Measurements from ENCODE around the gene NAA80. TPM values are rescaled to one million over a fixed set of nuclear protein-coding genes. Genes with fewer than 3 reads are reported as not detected.

Gene NAA80
- total and polyA plus RNA-seq, 2 of the 13 experiments (the other 11 are each of a cell fraction or from before 2014, with no cell fraction given): 3.4 to 8.7 TPM

DNA sequence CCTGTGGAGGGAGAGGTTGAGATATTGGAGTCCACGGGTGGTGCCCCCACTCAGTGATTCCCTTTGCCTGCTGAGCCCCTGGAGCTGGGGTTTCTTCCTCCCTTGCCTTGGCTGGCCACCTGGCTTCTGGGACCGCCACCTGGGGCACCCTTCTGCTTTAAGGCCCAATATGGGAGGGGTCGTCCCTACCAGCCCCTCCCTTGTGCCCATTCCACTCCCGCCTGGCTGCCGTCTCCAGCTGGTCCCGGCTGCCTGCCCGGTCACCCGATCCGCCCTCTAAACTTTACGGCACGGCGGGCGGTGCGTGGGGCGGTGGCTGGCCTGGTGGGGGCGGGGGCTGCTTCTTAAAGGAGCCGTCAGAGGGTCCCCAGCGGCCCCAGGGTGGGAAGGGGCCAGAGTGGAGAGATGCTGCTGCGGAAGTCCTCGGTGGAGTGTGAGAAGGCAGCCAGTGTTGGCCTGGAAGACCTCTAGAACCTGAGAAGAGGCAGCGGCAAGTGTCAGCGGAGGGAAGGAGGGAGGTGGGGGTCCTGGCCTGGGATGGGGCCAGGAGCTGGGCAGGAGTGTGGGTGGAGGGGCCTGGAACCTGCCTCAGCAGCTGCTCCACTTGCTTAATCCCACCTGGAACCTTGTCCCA lies 31.8 kb downstream of the NAA80 start (continued):
- TF ChIP-seq ZNF318 (CRISPR knock-in tag; IDR thresholded peaks at IDR 0.05) (no peak), ZNF230 (CRISPR knock-in tag; IDR thresholded peaks at IDR 0.05) (no peak), TBL1XR1 (IDR thresholded peaks at IDR 0.05; ENCODE audit: borderline replicate concordance, low read length, partially characterized antibody) (no peak), ZNF839 (CRISPR knock-in tag; IDR thresholded peaks at IDR 0.05; ENCODE audit: borderline replicate concordance) (no peak), CEBPG (CRISPR knock-in tag; IDR thresholded peaks at IDR 0.05) (no peak), ZMAT3 (CRISPR knock-in tag; conservative IDR thresholded peaks at IDR 0.05) (no peak), NR2F1 (CRISPR knock-in tag; IDR thresholded peaks at IDR 0.05) (no peak), CENPT (CRISPR knock-in tag; IDR thresholded peaks at IDR 0.05; ENCODE audit: low read depth) (no peak), TFDP2 (CRISPR knock-in tag; IDR thresholded peaks at IDR 0.05) (no peak), NFYB (CRISPR knock-in tag; IDR thresholded peaks at IDR 0.05) (no peak), AGO2 (optimal IDR thresholded peaks at IDR 0.05; ENCODE audit: low read depth, low read length) (peak; percentile 63), KLF16 (CRISPR knock-in tag; IDR thresholded peaks at IDR 0.05) (no peak), RELA (CRISPR knock-in tag; IDR thresholded peaks at IDR 0.05) (no peak), SSRP1 (CRISPR knock-in tag; IDR thresholded peaks at IDR 0.05) (no peak), ZNF414 (CRISPR knock-in tag; IDR thresholded peaks at IDR 0.05) (no peak)
- TF ChIP-seq, protein P1, sequence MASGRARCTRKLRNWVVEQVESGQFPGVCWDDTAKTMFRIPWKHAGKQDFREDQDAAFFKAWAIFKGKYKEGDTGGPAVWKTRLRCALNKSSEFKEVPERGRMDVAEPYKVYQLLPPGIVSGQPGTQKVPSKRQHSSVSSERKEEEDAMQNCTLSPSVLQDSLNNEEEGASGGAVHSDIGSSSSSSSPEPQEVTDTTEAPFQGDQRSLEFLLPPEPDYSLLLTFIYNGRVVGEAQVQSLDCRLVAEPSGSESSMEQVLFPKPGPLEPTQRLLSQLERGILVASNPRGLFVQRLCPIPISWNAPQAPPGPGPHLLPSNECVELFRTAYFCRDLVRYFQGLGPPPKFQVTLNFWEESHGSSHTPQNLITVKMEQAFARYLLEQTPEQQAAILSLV (CRISPR knock-in tag; IDR thresholded peaks at IDR 0.05; ENCODE audit: borderline replicate concordance): no peak
- TF ChIP-seq, protein P2, sequence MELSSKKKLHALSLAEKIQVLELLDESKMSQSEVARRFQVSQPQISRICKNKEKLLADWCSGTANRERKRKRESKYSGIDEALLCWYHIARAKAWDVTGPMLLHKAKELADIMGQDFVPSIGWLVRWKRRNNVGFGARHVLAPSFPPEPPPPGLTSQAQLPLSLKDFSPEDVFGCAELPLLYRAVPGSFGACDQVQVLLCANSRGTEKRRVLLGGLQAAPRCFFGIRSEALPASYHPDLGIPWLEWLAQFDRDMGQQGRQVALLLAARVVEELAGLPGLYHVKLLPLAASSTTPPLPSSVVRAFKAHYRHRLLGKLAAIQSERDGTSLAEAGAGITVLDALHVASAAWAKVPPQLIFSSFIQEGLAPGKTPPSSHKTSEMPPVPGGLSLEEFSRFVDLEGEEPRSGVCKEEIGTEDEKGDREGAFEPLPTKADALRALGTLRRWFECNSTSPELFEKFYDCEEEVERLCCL (CRISPR knock-in tag; IDR thresholded peaks at IDR 0.05; ENCODE audit: borderline replicate concordance): no peak
